SJSA1 (cell line): ENCODE results near the gene SSBP2. TPM values are rescaled to one million over a fixed set of nuclear protein-coding genes. Genes with fewer than 3 reads are reported as not detected.

ENCODE experiments used
- DNase-seq, 2 experiments: peaks; one replicate each; pipeline ENCODE4 v3.0.0-alpha.2; 2015 to 2020; ENCODE audit warnings: low spot score in 2 of 2, low read depth in 1 of 2
- H3K27ac ChIP-seq: fragments of 250-450 bp; sonication (Bioruptor Pico); 2 replicates; pipeline ENCODE4 v1.5.1; 2020; ENCODE audit warnings: mild to moderate bottlenecking, moderate library complexity
- H3K27me3 ChIP-seq: fragments of 250-450 bp; sonication (Bioruptor Pico); replicated peaks from 2 replicates; pipeline ENCODE4 v1.5.1; 2020; ENCODE audit warnings: mild to moderate bottlenecking, moderate library complexity
- H3K36me3 ChIP-seq: fragments of 250-450 bp; sonication (Bioruptor Pico); 2 replicates; pipeline ENCODE4 v1.5.1; 2020; ENCODE audit warnings: mild to moderate bottlenecking
- H3K4me1 ChIP-seq: fragments of 250-450 bp; sonication (Bioruptor Pico); replicated peaks from 2 replicates; pipeline ENCODE4 v1.6.1; 2021; ENCODE audit warnings: mild to moderate bottlenecking
- H3K4me3 ChIP-seq: fragments of 250-450 bp; sonication (Bioruptor Pico); 2 replicates; pipeline ENCODE4 v1.5.1; 2020; ENCODE audit warnings: mild to moderate bottlenecking
- H3K9me3 ChIP-seq: fragments of 250-450 bp; sonication (Bioruptor Pico); replicated peaks from 2 replicates; pipeline ENCODE4 v1.5.1; 2020; ENCODE audit warnings: mild to moderate bottlenecking
- total RNA-seq: library from RNA; depleted of rRNA; stranded (reverse); fragments of >200 nt; shearing (Covaris generic); gene quantifications from 2 replicates; pipeline ENCODE4 v1.2.3, GENCODE V29; 2014

The SSBP2 gene
- total RNA-seq, 1 experiment from 2014 or later: 4.7 TPM

DNA sequence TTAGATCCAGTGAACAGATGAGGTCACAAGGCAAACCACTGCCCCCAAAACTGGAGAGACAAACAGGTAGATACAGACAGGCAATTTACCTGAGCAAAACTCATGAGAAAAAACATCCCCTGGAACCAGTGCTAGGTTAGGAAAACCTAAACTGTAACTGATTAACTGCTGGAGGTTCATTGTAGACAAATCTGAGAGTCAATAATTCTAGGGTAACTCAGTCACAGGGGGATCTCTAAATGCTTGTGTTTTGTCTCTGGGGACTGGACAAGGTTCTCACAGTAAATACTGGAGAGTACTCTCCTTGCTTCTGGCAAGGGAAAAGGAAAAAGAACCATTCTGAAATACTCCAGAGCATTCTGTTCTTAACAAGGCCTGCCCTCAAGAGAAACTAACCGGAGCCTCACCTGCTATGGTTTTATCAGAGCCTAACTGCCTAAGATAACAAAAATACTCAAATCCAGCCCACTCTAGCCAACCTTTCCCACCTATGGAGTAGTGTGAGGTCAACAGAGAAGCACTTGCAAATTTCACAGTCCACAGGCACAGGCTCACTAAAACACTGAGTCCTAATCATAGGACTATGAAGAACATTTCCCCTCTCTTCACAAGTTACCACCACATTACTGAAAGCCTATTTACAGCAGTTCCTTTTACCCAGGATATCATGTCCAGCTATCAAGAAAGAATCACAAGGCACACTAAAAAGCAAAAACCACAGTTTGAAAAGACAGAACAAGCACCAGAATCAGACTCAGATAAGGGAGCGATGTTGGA is 217.1 kb downstream of the SSBP2 start:
- Histone ChIP-seq H3K36me3 (no peaks in the 10 kb centered on the region), H3K27ac (no peak overlapping the region), H3K4me3 (no peak overlapping the region), H3K4me1 (no peaks in the 10 kb centered on the region), H3K27me3 (no peaks in the 10 kb centered on the region), H3K9me3 (no peaks in the 10 kb centered on the region)
- no peak for DNase-seq

- Histone ChIP-seq H3K27ac (no peak overlapping the region), H3K9me3 (no peaks in the 10 kb centered on the region), H3K27me3 (no peaks in the 10 kb centered on the region), H3K4me3 (no peak overlapping the region), H3K4me1 (no peaks in the 10 kb centered on the region), H3K36me3 (no peaks in the 10 kb centered on the region)
- no peak for DNase-seq
Observed at GRCh38 chr5:81530919-81531318, 220.0 kb downstream of the SSBP2 start.

- H3K4me3 ChIP-seq: no peak overlapping the region
- no peak overlapping the region for H3K27ac ChIP-seq
- H3K9me3 ChIP-seq: no peaks in the 10 kb centered on the region
- no peaks in the 10 kb centered on the region for H3K36me3 ChIP-seq
- no peak for DNase-seq
- H3K27me3 ChIP-seq: no peaks in the 10 kb centered on the region; the same call in 1 of the 2 replicates
- no peaks in the 10 kb centered on the region for H3K4me1 ChIP-seq
Observed at GRCh38 chr5:81525690-81526089, 225.2 kb downstream of the SSBP2 start.

GRCh38 chr5:81524015-81524414 is 226.9 kb downstream of the SSBP2 start:
- H3K4me3 ChIP-seq: no peak overlapping the region
- no peak for DNase-seq
- H3K27ac ChIP-seq: no peak overlapping the region
- no peaks in the 10 kb centered on the region for H3K9me3 ChIP-seq
- H3K4me1 ChIP-seq: no peaks in the 10 kb centered on the region
- H3K27me3 ChIP-seq: no peaks in the 10 kb centered on the region; the same call in 1 of the 2 replicates
- no peaks in the 10 kb centered on the region for H3K36me3 ChIP-seq

DNA sequence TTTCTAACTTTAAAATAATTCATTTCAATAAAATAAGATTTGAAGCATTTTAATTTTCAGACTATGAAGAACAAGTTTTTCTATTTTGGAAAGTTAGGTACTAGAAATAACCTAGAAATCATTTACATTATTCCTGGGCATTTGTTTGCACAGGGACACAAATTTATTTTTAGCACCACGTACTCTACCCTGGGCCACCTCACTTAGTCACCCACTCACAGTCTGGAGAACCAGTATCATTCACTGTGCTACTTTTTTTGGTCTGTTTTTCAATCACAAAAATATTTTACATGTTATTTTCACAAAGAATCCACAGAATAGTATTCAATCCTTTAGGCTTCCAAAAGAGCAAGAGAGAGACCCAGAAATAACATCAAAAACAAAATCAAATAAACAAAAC is 228.3 kb downstream of the SSBP2 start:
- Histone ChIP-seq H3K27me3 (no peaks in the 10 kb centered on the region; the same call in 1 of the 2 replicates), H3K27ac (no peak overlapping the region), H3K9me3 (no peaks in the 10 kb centered on the region), H3K4me3 (no peak overlapping the region), H3K36me3 (no peaks in the 10 kb centered on the region), H3K4me1 (no peaks in the 10 kb centered on the region)
- no peak for DNase-seq

DNA sequence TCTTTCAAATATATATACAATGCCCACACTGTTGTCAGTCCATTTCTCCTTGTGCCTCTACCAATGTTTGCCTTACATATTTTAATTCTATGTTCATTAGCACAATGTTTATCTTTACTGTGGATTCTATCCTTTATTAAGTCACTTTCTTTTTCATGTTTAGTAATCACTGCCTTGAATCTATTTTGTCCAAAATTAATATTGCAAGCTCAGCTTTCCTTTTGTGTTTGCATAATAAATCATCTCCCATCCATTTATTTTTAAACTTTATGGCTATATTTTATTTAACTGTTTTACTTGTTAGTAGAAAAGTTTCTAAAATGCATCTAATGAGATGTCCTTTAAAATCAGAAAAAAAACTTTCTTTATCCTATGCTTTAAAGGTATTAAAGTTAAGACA is 230.1 kb downstream of the SSBP2 start:
- Histone ChIP-seq H3K36me3 (no peaks in the 10 kb centered on the region), H3K9me3 (no peaks in the 10 kb centered on the region), H3K4me1 (no peaks in the 10 kb centered on the region), H3K27ac (no peak overlapping the region), H3K4me3 (no peak overlapping the region), H3K27me3 (no peaks in the 10 kb centered on the region; the same call in 1 of the 2 replicates)
- no peak for DNase-seq

DNA sequence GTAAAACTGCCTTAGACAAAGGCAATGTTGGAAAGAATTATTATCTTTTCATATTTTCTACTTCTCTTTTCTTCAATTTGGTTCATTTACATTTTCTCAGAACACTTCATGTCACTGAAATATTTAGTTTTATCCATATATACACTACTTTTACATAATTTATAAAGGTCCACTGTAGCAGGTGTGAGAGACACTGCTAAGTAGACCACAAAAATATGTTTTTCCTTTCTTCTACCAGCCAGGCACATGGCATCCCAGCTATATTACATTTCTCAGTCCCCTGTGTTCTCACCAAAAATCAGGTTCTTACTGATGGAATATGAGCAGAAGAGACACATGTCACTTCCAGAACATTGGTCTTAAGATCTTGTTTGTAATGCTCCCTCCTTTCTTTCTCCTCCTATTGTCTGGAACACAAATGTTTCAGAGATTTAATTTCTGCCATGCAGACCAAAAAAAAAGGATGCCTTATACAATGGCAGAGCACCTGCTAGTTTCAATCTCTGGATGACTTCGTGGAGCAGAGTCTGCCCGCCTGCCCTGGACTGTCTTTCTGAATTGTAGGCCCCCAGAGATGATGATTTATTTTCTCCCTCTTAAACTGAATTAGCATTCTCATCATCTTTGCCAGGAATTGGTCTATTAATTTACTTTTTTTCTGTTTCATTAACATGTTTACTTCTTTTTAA is 231.5 kb downstream of the SSBP2 start:
- H3K27ac ChIP-seq: no peak overlapping the region
- no peak for DNase-seq

GRCh38 chr5:81517462-81517861 is 233.4 kb downstream of the SSBP2 start:
- no peaks in the 10 kb centered on the region for H3K4me1 ChIP-seq
- H3K27me3 ChIP-seq: no peaks in the 10 kb centered on the region; the same call in 1 of the 2 replicates
- H3K9me3 ChIP-seq: no peaks in the 10 kb centered on the region
- H3K36me3 ChIP-seq: no peaks in the 10 kb centered on the region
- no peak overlapping the region for H3K27ac ChIP-seq
- no peak overlapping the region for H3K4me3 ChIP-seq
- no peak for DNase-seq

More for the DNA sequence above, 231.5 kb downstream of the SSBP2 start:
- H3K27me3 ChIP-seq: no peaks in the 10 kb centered on the region; the same call in 1 of the 2 replicates
- H3K36me3 ChIP-seq: no peaks in the 10 kb centered on the region
- no peaks in the 10 kb centered on the region for H3K9me3 ChIP-seq
- H3K4me1 ChIP-seq: no peaks in the 10 kb centered on the region
- H3K4me3 ChIP-seq: no peak overlapping the region

DNA sequence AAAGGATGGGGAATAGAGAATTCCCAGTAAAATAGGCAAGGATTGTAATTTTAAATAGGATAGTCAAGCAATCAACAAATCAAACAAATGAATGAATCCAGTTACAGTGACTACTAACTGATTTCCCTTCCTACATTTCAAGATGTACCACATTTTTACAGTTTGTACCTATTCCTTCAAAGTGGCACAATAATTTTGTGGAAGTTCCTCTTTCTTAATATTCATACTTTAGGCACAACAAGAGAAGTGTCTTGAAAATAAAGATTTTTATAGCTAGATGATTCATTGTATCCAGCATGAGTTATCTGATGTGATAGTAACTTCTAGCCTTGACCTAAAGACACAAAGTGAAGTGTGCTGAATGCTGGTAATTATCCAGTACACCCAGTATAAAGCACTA is 234.8 kb downstream of the SSBP2 start:
- H3K4me3 ChIP-seq: no peak overlapping the region
- no peaks in the 10 kb centered on the region for H3K4me1 ChIP-seq
- no peaks in the 10 kb centered on the region for H3K27me3 ChIP-seq
- H3K27ac ChIP-seq: no peak overlapping the region
- H3K36me3 ChIP-seq: no peaks in the 10 kb centered on the region
- H3K9me3 ChIP-seq: no peaks in the 10 kb centered on the region
- DNase-seq: no peak

- H3K27ac ChIP-seq: no peak overlapping the region
- H3K36me3 ChIP-seq: no peaks in the 10 kb centered on the region
- no peaks in the 10 kb centered on the region for H3K9me3 ChIP-seq
- DNase-seq: no peak
- H3K27me3 ChIP-seq: no peaks in the 10 kb centered on the region
- no peaks in the 10 kb centered on the region for H3K4me1 ChIP-seq
- H3K4me3 ChIP-seq: no peak overlapping the region
Observed at GRCh38 chr5:81513982-81514381, 236.9 kb downstream of the SSBP2 start.

DNA sequence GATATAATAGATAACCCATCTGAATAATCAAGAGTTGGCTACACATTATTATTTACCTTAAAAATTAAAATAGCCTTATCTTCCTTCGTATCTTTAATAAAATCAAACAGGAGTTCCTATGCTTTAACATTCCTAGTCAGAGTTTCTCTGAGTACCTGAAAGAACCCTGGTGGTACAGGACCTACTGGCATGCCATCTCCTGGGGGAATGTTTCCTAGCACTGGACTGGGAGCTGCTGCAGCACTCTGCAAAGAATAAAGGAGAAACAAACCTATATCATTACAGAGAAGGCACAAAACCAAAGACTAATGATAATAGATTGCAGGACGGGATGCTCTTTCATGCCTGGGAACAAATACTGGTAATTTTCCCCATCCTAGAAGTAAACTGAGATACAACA is 237.4 kb downstream of the SSBP2 start:
- H3K4me3 ChIP-seq: no peak overlapping the region
- no peaks in the 10 kb centered on the region for H3K9me3 ChIP-seq
- no peak for DNase-seq
- H3K27ac ChIP-seq: no peak overlapping the region
- H3K4me1 ChIP-seq: no peaks in the 10 kb centered on the region
- H3K36me3 ChIP-seq: no peaks in the 10 kb centered on the region
- no peaks in the 10 kb centered on the region for H3K27me3 ChIP-seq

GRCh38 chr5:81506900-81507588 is 243.9 kb downstream of the SSBP2 start:
- H3K4me3 ChIP-seq: no peak overlapping the region
- no peaks in the 10 kb centered on the region for H3K9me3 ChIP-seq
- H3K27me3 ChIP-seq: no peaks in the 10 kb centered on the region
- H3K27ac ChIP-seq: no peak overlapping the region
- no peaks in the 10 kb centered on the region for H3K4me1 ChIP-seq
- H3K36me3 ChIP-seq: no peaks in the 10 kb centered on the region
- DNase-seq: peak in 1 of 2 experiments; percentile 31

- no peaks in the 10 kb centered on the region for H3K27me3 ChIP-seq
- DNase-seq: no peak
- H3K4me3 ChIP-seq: no peak overlapping the region
- H3K27ac ChIP-seq: no peak overlapping the region
- no peaks in the 10 kb centered on the region for H3K9me3 ChIP-seq
- no peaks in the 10 kb centered on the region for H3K4me1 ChIP-seq
- no peaks in the 10 kb centered on the region for H3K36me3 ChIP-seq
Observed at GRCh38 chr5:81506378-81506777, 244.5 kb downstream of the SSBP2 start.

- H3K4me1 ChIP-seq: no peaks in the 10 kb centered on the region
- no peak for DNase-seq
- H3K27me3 ChIP-seq: no peaks in the 10 kb centered on the region
- no peaks in the 10 kb centered on the region for H3K9me3 ChIP-seq
- H3K27ac ChIP-seq: no peak overlapping the region
- no peaks in the 10 kb centered on the region for H3K36me3 ChIP-seq
- no peak overlapping the region for H3K4me3 ChIP-seq
Observed at GRCh38 chr5:81505672-81506071, 245.2 kb downstream of the SSBP2 start.
